Liver (tissue), 9 donors: ENCODE measurements around the gene HCN1. TPM values are rescaled to one million over a fixed set of nuclear protein-coding genes. Genes with fewer than 3 reads are reported as not detected.

Experiments used
- DNase-seq: peaks from one replicate; pipeline ENCODE4 v3.0.0-alpha.2; 2017; ENCODE audit warnings: low spot score
- H3K27ac ChIP-seq, 2 donors: one replicate each; pipeline ENCODE4 v1.7.0; 2013; ENCODE audit warnings: inconsistent platforms in 2 of 2, low read length in 2 of 2, control low read depth in 1 of 2, low read depth in 1 of 2, mild to moderate bottlenecking in 1 of 2
- H3K27me3 ChIP-seq, 4 donors: one replicate each; pipeline versions ENCODE4 v1.6.1 to v1.7.0; 2013; ENCODE audit warnings: low read length in 3 of 4, inconsistent platforms in 1 of 4, mild to moderate bottlenecking in 1 of 4, moderate library complexity in 1 of 4; ENCODE audit not compliant: control insufficient read depth in 4 of 4, insufficient read depth in 4 of 4
- H3K36me3 ChIP-seq, 4 donors: one replicate each; pipeline versions ENCODE4 v1.6.1 to v1.7.0; 2013; ENCODE audit warnings: low read length in 3 of 4, mild to moderate bottlenecking in 3 of 4, low read depth in 1 of 4, moderate library complexity in 1 of 4; ENCODE audit not compliant: control insufficient read depth in 4 of 4, insufficient read depth in 3 of 4
- H3K4me1 ChIP-seq, 4 donors: one replicate each; pipeline versions ENCODE4 v1.6.1 to v1.7.0; 2013; ENCODE audit warnings: low read length in 3 of 4, mild to moderate bottlenecking in 3 of 4, moderate library complexity in 1 of 4; ENCODE audit not compliant: control insufficient read depth in 4 of 4, insufficient read depth in 4 of 4
- H3K4me3 ChIP-seq, 3 donors: one replicate each; pipeline versions ENCODE4 v1.6.1 to v1.7.0; 2013; ENCODE audit warnings: low read length in 3 of 3, control low read depth in 1 of 3, low read depth in 1 of 3, mild to moderate bottlenecking in 1 of 3
- H3K9ac ChIP-seq, 2 donors: one replicate each; pipeline ENCODE4 v1.7.0; 2013; ENCODE audit warnings: low read length in 2 of 2, mild to moderate bottlenecking in 2 of 2, moderate library complexity in 2 of 2, control low read depth in 1 of 2, low read depth in 1 of 2
- H3K9me3 ChIP-seq, 4 donors: one replicate each; pipeline versions ENCODE4 v1.6.1 to v1.7.0; 2013; ENCODE audit warnings: low read length in 3 of 4; ENCODE audit not compliant: control insufficient read depth in 4 of 4
- EGR1 ChIP-seq, 2 donors: IDR thresholded peaks; 2 replicates each; pipeline ENCODE4 v1.6.1; 2016 to 2018; ENCODE audit warnings: antibody characterized with exemption in 2 of 2, low read depth in 2 of 2
- FOXA1 ChIP-seq: IDR thresholded peaks from 2 replicates; pipeline ENCODE4 v1.6.1; 2016; ENCODE audit warnings: antibody characterized with exemption
- FOXA2 ChIP-seq: IDR thresholded peaks from 2 replicates; pipeline ENCODE4 v1.6.1; 2016; ENCODE audit warnings: antibody characterized with exemption
- GABPA ChIP-seq, 2 donors: IDR thresholded peaks in 1 of 2; conservative IDR thresholded peaks in 1 of 2; 2 replicates each; pipeline ENCODE4 v1.6.1; 2016; ENCODE audit warnings: antibody characterized with exemption in 2 of 2, mild to moderate bottlenecking in 1 of 2, moderate library complexity in 1 of 2
- HNF4G ChIP-seq: IDR thresholded peaks from 2 replicates; pipeline ENCODE4 v1.6.1; 2016; ENCODE audit warnings: antibody characterized with exemption
- JUND ChIP-seq, 2 donors: IDR thresholded peaks; 2 replicates each; pipeline ENCODE4 v1.6.1; 2016; ENCODE audit warnings: antibody characterized with exemption in 2 of 2
- MAX ChIP-seq: IDR thresholded peaks from 2 replicates; pipeline ENCODE4 v1.6.1; 2016; ENCODE audit warnings: antibody characterized with exemption
- NR2F2 ChIP-seq: IDR thresholded peaks from 2 replicates; pipeline ENCODE4 v1.6.1; 2016; ENCODE audit warnings: antibody characterized with exemption
- RAD21 ChIP-seq, 2 donors: IDR thresholded peaks; 2 replicates each; pipeline ENCODE4 v1.6.1; 2016; ENCODE audit warnings: antibody characterized with exemption in 2 of 2, mild to moderate bottlenecking in 2 of 2
- RXRA ChIP-seq, 2 donors: IDR thresholded peaks; 2 replicates each; pipeline ENCODE4 v1.6.1; 2017 to 2018; ENCODE audit warnings: antibody characterized with exemption in 2 of 2, mild to moderate bottlenecking in 1 of 2
- SP1 ChIP-seq: IDR thresholded peaks from 2 replicates; pipeline ENCODE4 v1.6.1; 2018; ENCODE audit warnings: antibody characterized with exemption, mild to moderate bottlenecking
- TAF1 ChIP-seq: conservative IDR thresholded peaks from 2 replicates; pipeline ENCODE4 v1.6.1; 2016; ENCODE audit warnings: antibody characterized with exemption, mild to moderate bottlenecking
- YY1 ChIP-seq: IDR thresholded peaks from 2 replicates; pipeline ENCODE4 v1.6.1; 2016; ENCODE audit warnings: antibody characterized with exemption, mild to moderate bottlenecking
- ZBTB33 ChIP-seq: IDR thresholded peaks from 2 replicates; pipeline ENCODE4 v1.6.1; 2016; ENCODE audit warnings: antibody characterized with exemption
- WGBS: extraction: QIAGEN DNeasy Blood & Tissue Kit; methylation state at CpG from one replicate; pipeline ENCODE4 v1.1.7; 2013; 5-methylcytosine and 5-hydroxymethylcytosine counted together
- polyA plus RNA-seq, 2 donors: library from polyadenylated mRNA; stranded (reverse) in 1 of 2; unstranded in 1 of 2; fragments of 200-250 nt in 1 of 2; fragments of >200 nt in 1 of 2; fragmentation: Nextera tagmentation in 1 of 2; extraction: Ambion mirVana in 1 of 2; gene quantifications; one replicate each; pipeline versions ENCODE4 v1.2.1 to v1.2.3, GENCODE V29; 2013 to 2015
- total RNA-seq, 2 donors: library from RNA; depleted of rRNA; stranded (reverse); fragments of >200 nt; gene quantifications; one replicate each; pipeline ENCODE4 v1.2.3, GENCODE V29; 2014
- TF ChIP-seq, protein P1 (sequence below): IDR thresholded peaks from 2 replicates; pipeline ENCODE4 v1.6.1; 2016; ENCODE audit warnings: antibody characterized with exemption
- TF ChIP-seq, protein P2 (sequence below): fragments of 150-350 bp; IDR thresholded peaks from 2 replicates; pipeline ENCODE4 v1.5.1; 2017; ENCODE audit warnings: improper control_type of control experiment, low read depth, low read length; ENCODE audit not compliant: missing input control
- donor health status: healthy.
- donor health status: healthy.
- donor health status: healthy.
- donor health status: healthy.
- donor health status: healthy.

Gene HCN1
- total and polyA plus RNA-seq, 4 donors = under 0.01 TPM; not detected in 3

GRCh38 chr5:45252541-45252940 is 443.6 kb downstream of the HCN1 start:
- Histone ChIP-seq H3K27me3 (no peaks in the 10 kb centered on the region), H3K36me3 (no peaks in the 10 kb centered on the region), H3K27ac (no peak overlapping the region), H3K9ac (no peak overlapping the region), H3K4me1 (no peaks in the 10 kb centered on the region), H3K9me3 (peaks cover 0 to under 1% (median 0%) of the 10 kb centered on the region in 4 donors), H3K4me3 (no peak overlapping the region)
- WGBS = 84% methylated on average over 3 of the region's 3 CpGs
- no peak for DNase-seq
- no peak for TF ChIP-seq MAX
- no peak for TF ChIP-seq SP1
- TF ChIP-seq, protein P1, sequence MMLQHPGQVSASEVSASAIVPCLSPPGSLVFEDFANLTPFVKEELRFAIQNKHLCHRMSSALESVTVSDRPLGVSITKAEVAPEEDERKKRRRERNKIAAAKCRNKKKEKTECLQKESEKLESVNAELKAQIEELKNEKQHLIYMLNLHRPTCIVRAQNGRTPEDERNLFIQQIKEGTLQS = no peak
- TF ChIP-seq ZBTB33 = no peak
- TF ChIP-seq NR2F2 = no peak
- no peak for TF ChIP-seq JUND (IDR thresholded peaks at IDR 0.05)
- TF ChIP-seq, protein P2, sequence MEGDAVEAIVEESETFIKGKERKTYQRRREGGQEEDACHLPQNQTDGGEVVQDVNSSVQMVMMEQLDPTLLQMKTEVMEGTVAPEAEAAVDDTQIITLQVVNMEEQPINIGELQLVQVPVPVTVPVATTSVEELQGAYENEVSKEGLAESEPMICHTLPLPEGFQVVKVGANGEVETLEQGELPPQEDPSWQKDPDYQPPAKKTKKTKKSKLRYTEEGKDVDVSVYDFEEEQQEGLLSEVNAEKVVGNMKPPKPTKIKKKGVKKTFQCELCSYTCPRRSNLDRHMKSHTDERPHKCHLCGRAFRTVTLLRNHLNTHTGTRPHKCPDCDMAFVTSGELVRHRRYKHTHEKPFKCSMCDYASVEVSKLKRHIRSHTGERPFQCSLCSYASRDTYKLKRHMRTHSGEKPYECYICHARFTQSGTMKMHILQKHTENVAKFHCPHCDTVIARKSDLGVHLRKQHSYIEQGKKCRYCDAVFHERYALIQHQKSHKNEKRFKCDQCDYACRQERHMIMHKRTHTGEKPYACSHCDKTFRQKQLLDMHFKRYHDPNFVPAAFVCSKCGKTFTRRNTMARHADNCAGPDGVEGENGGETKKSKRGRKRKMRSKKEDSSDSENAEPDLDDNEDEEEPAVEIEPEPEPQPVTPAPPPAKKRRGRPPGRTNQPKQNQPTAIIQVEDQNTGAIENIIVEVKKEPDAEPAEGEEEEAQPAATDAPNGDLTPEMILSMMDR = no peak
- TF ChIP-seq HNF4G = no peak
- no peak for TF ChIP-seq EGR1 (IDR thresholded peaks at IDR 0.05; ENCODE audit: low read depth in 2 of 2)
- no peak for TF ChIP-seq YY1
- no peak for TF ChIP-seq FOXA1
- TF ChIP-seq RAD21 (IDR thresholded peaks at IDR 0.05) = no peak
- no peak for TF ChIP-seq RXRA (IDR thresholded peaks at IDR 0.05)
- TF ChIP-seq FOXA2 = no peak
- no peak for TF ChIP-seq TAF1

- H3K36me3 ChIP-seq = no peaks in the 10 kb centered on the region
- no peak for DNase-seq
- H3K4me3 ChIP-seq = no peak overlapping the region
- 94% methylated on average over 25 of the region's 25 CpGs for WGBS
- TF ChIP-seq FOXA1 = no peak
- H3K9me3 ChIP-seq = peaks cover 0 to 3% (median 1%) of the 10 kb centered on the region in 4 donors
- no peaks in the 10 kb centered on the region for H3K4me1 ChIP-seq
- H3K27me3 ChIP-seq = no peaks in the 10 kb centered on the region
- no peak overlapping the region for H3K27ac ChIP-seq
- H3K9ac ChIP-seq = no peak overlapping the region
Observed at GRCh38 chr5:45225571-45226031, 470.6 kb downstream of the HCN1 start.

DNA sequence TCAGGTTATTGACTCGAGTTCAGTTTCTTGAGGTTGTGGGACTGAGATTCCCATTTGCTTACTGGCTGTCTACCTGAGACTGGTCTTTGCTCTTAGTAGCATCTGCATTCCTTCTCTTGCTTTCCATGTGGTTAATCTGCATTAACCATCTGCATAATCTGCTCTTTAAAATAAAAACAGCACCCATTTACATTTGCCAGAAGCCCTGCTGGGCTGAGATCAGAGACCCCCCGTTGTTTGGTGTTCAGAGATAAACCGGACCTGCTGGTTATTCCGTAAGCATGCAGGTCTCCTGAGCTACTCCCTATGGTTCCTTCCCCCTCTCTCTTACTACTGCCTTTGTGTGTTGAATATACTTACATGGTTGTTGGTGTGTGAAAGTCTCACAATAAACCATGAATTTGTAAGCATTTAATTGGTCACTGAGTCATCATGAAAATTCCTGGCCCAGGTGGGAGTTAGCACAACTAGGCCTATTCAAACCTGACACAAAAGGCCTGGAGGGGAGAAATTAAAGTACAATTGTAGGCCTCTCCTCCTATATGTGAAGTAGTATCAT is 490.7 kb downstream of the HCN1 start:
- DNase-seq = no peak
- Histone ChIP-seq H3K4me1 (no peaks in the 10 kb centered on the region), H3K9me3 (no peaks in the 10 kb centered on the region), H3K27ac (no peak overlapping the region), H3K4me3 (no peak overlapping the region), H3K27me3 (no peaks in the 10 kb centered on the region), H3K9ac (no peak overlapping the region), H3K36me3 (no peaks in the 10 kb centered on the region)
- 87% methylated on average over 4 of the region's 4 CpGs for WGBS
- TF ChIP-seq, protein P2 = no peak
- TF ChIP-seq RAD21 (IDR thresholded peaks at IDR 0.05) (no peak), GABPA (IDR thresholded peaks at IDR 0.05 in 1 of 2, conservative IDR thresholded peaks at IDR 0.05 in 1 of 2) (no peak)
